Lower leg skin (tissue), 4 donors: ENCODE results near the gene HRH3. TPM values are rescaled to one million over a fixed set of nuclear protein-coding genes. Genes with fewer than 3 reads are reported as not detected.

Experiments used
- DNase-seq, 2 donors: peaks; one replicate each; pipeline ENCODE4 v3.0.0-alpha.2; 2019; ENCODE audit warnings: low spot score in 2 of 2
- H3K4me3 ChIP-seq: fragments of 200-600 bp; sonication (generic); 2 replicates; pipeline ENCODE4 v1.5.1; 2017; ENCODE audit warnings: mild to moderate bottlenecking, low read depth; ENCODE audit not compliant: poor library complexity, severe bottlenecking
- CTCF ChIP-seq, 3 donors: fragments of 450-650 bp; IDR thresholded peaks; one replicate each; pipeline ENCODE4 v1.5.1; 2016; ENCODE audit warnings: antibody characterized with exemption in 3 of 3, mild to moderate bottlenecking in 3 of 3, moderate library complexity in 2 of 3
- POLR2A ChIP-seq, 2 donors: fragments of 450-650 bp; IDR thresholded peaks; one replicate each; pipeline ENCODE4 v1.6.1; 2016 to 2017; ENCODE audit warnings: antibody characterized with exemption in 2 of 2, mild to moderate bottlenecking in 1 of 2, moderate library complexity in 1 of 2
- WGBS, 2 donors: methylation state at CpG; one replicate each; pipeline ENCODE4 v1.1.5; 2018; 5-methylcytosine and 5-hydroxymethylcytosine counted together
- intact Hi-C: fragments of 100-400 bp; cut with DNase I; formaldehyde crosslinking; loops from one replicate; pipeline ENCODE4 v1.15.0; 2023; ENCODE audit warnings: low total_unique reads
- total RNA-seq, 4 donors: library from RNA; depleted of rRNA; stranded (reverse); fragments of >200 nt; gene quantifications; one replicate each; pipeline ENCODE4 v1.1.0, GENCODE V29; 2016

Gene HRH3
- total RNA-seq, 4 donors from 2014 or later, result not detected

GRCh38 chr20:62235777-62236157, 15.7 kb upstream of the HRH3 start:
- 95 to 96% methylated on average over 8 to 9 of the region's 9 CpGs for WGBS, 2 donors

GRCh38 chr20:62235001-62235776, 15.1 kb upstream of the HRH3 start:
- WGBS, 2 donors, result 59 to 62% methylated on average over 15 to 16 of the region's 16 CpGs
- TF ChIP-seq POLR2A (IDR thresholded peaks at IDR 0.05), result no peak
- TF ChIP-seq CTCF (IDR thresholded peaks at IDR 0.05), result no peak
- no peak overlapping the region for H3K4me3 ChIP-seq
- no peak for DNase-seq
- intact Hi-C loops, result no loop called here

More at GRCh38 chr20:62235777-62236157, 15.7 kb upstream of the HRH3 start:
- TF ChIP-seq POLR2A (IDR thresholded peaks at IDR 0.05) (no peak), CTCF (IDR thresholded peaks at IDR 0.05) (no peak)
- H3K4me3 ChIP-seq, result no peak overlapping the region
- no peak for DNase-seq
- intact Hi-C loops, result no loop called here

- intact Hi-C loops, result no loop called here
- TF ChIP-seq POLR2A (IDR thresholded peaks at IDR 0.05), result no peak
- TF ChIP-seq CTCF (IDR thresholded peaks at IDR 0.05), result no peak
- H3K4me3 ChIP-seq, result no peak overlapping the region
- no peak for DNase-seq
- 35 to 48% methylated on average over 5 of the region's 5 CpGs for WGBS, 2 donors
These were observed 14.3 kb upstream of the HRH3 start for GRCh38 chr20:62234339-62234738.

GRCh38 chr20:62233684-62234083, 13.6 kb upstream of the HRH3 start:
- TF ChIP-seq CTCF (IDR thresholded peaks at IDR 0.05) (no peak), POLR2A (IDR thresholded peaks at IDR 0.05) (no peak)
- 71 to 88% methylated on average over 4 of the region's 4 CpGs for WGBS, 2 donors
- intact Hi-C loops, result no loop called here
- DNase-seq, result no peak
- no peak overlapping the region for H3K4me3 ChIP-seq

- H3K4me3 ChIP-seq, result no peak overlapping the region
- 39 to 53% methylated on average over 18 of the region's 18 CpGs for WGBS, 2 donors
These were observed 12.9 kb upstream of the HRH3 start for GRCh38 chr20:62232770-62233645.

More at GRCh38 chr20:62232770-62233645, 12.9 kb upstream of the HRH3 start:
- intact Hi-C loops, result no loop called here
- no peak for DNase-seq
- TF ChIP-seq POLR2A (IDR thresholded peaks at IDR 0.05), result no peak
- TF ChIP-seq CTCF (IDR thresholded peaks at IDR 0.05), result no peak
